ENCODE results near the gene PLXND1.

GRCh38 chr3:129560269-129560787 lies 46.1 kb downstream of the PLXND1 start:
- TF ChIP-seq POLR2A (IDR thresholded peaks at IDR 0.05), result no peak
- TF ChIP-seq, protein P1, sequence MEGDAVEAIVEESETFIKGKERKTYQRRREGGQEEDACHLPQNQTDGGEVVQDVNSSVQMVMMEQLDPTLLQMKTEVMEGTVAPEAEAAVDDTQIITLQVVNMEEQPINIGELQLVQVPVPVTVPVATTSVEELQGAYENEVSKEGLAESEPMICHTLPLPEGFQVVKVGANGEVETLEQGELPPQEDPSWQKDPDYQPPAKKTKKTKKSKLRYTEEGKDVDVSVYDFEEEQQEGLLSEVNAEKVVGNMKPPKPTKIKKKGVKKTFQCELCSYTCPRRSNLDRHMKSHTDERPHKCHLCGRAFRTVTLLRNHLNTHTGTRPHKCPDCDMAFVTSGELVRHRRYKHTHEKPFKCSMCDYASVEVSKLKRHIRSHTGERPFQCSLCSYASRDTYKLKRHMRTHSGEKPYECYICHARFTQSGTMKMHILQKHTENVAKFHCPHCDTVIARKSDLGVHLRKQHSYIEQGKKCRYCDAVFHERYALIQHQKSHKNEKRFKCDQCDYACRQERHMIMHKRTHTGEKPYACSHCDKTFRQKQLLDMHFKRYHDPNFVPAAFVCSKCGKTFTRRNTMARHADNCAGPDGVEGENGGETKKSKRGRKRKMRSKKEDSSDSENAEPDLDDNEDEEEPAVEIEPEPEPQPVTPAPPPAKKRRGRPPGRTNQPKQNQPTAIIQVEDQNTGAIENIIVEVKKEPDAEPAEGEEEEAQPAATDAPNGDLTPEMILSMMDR (IDR thresholded peaks at IDR 0.05), result no peak
